Hepatocyte (in vitro differentiated cells): Measurements from ENCODE around the gene PPM1F.
"Not testable (repeated sequence)": the region's sequence is repeated elsewhere in the genome, so short reads cannot be mapped to it uniquely, and the experiment has no call there.

Experiments used
- EZH2 ChIP-seq: fragments of 200-600 bp; sonication (generic); IDR thresholded peaks from 2 replicates; pipeline ENCODE4 v1.6.1; 2016; ENCODE audit warnings: antibody characterized with exemption, mild to moderate bottlenecking, borderline replicate concordance
- TF ChIP-seq, protein P1 (sequence below): fragments of 200-600 bp; sonication (generic); IDR thresholded peaks from 2 replicates; pipeline ENCODE4 v1.5.1; 2016; ENCODE audit warnings: antibody characterized with exemption, mild to moderate bottlenecking; ENCODE audit not compliant: poor library complexity

DNA sequence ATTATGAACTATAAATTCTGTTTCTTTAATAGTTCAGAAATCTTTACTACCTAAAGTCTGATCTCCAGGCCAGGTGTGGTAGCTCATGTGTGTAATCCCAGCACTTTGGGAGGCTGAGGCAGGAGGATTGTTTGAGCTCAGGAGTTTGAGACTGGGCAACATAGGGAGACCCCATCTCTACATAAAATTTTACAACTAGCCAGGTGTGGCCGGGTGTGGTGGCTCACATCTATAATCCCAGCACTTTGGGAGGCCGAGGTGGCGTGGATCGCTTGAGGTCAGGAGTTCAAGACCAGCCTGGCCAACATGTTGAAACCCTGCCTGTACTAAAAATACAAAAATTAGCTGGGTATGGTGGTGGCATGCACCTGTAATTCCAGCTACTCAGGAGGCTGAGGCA, 79.9 kb downstream of the PPM1F start:
- TF ChIP-seq, protein P1, sequence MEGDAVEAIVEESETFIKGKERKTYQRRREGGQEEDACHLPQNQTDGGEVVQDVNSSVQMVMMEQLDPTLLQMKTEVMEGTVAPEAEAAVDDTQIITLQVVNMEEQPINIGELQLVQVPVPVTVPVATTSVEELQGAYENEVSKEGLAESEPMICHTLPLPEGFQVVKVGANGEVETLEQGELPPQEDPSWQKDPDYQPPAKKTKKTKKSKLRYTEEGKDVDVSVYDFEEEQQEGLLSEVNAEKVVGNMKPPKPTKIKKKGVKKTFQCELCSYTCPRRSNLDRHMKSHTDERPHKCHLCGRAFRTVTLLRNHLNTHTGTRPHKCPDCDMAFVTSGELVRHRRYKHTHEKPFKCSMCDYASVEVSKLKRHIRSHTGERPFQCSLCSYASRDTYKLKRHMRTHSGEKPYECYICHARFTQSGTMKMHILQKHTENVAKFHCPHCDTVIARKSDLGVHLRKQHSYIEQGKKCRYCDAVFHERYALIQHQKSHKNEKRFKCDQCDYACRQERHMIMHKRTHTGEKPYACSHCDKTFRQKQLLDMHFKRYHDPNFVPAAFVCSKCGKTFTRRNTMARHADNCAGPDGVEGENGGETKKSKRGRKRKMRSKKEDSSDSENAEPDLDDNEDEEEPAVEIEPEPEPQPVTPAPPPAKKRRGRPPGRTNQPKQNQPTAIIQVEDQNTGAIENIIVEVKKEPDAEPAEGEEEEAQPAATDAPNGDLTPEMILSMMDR = not testable (repeated sequence)
- TF ChIP-seq EZH2 = not testable (repeated sequence)
